Activated naive CD4-positive, alpha-beta T cell treated with anti-CD3 and anti-CD28 coated beads, Interleukin-2, amount 50 U/mL, for 24 hours (primary cell): ENCODE data around the gene TCHHL1.
"Not testable (repeated sequence)": the region's sequence is repeated elsewhere in the genome, so short reads cannot be mapped to it uniquely, and the experiment has no call there.

Source experiments
- H3K27ac Mint-ChIP-seq: one replicate; pipeline ENCODE4 v1.8.0; 2021; ENCODE audit warnings: mild to moderate bottlenecking, mixed read lengths
- H3K27me3 Mint-ChIP-seq: one replicate; pipeline ENCODE4 v1.8.0; 2021; ENCODE audit warnings: mixed read lengths
- H3K36me3 Mint-ChIP-seq: one replicate; pipeline ENCODE4 v1.8.0; 2021; ENCODE audit warnings: mixed read lengths
- H3K4me1 Mint-ChIP-seq: one replicate; pipeline ENCODE4 v1.8.0; 2021; ENCODE audit warnings: mixed read lengths
- H3K4me3 Mint-ChIP-seq: one replicate; pipeline ENCODE4 v1.8.0; 2021; ENCODE audit warnings: mild to moderate bottlenecking, mixed read lengths
- H3K9me3 Mint-ChIP-seq: one replicate; pipeline ENCODE4 v1.8.0; 2021; ENCODE audit warnings: mixed read lengths

The TCHHL1 gene

GRCh38 chr1:152107984-152108881, 19.4 kb upstream of the TCHHL1 start:
- Mint-ChIP-seq H3K4me3 (peak overlapping the region; percentile 57), H3K27ac (no peak overlapping the region), H3K36me3 (no peaks in the 10 kb centered on the region), H3K27me3 (peaks cover 8% of the 10 kb centered on the region), H3K4me1 (no peaks in the 10 kb centered on the region), H3K9me3 (no peaks in the 10 kb centered on the region)

- H3K4me1 Mint-ChIP-seq: no peaks in the 10 kb centered on the region
- peaks cover 8% of the 10 kb centered on the region for H3K27me3 Mint-ChIP-seq
- H3K36me3 Mint-ChIP-seq: no peaks in the 10 kb centered on the region
- no peaks in the 10 kb centered on the region for H3K9me3 Mint-ChIP-seq
- H3K27ac Mint-ChIP-seq: no peak overlapping the region
- no peak overlapping the region for H3K4me3 Mint-ChIP-seq
Observed at GRCh38 chr1:152107031-152107983, 18.4 kb upstream of the TCHHL1 start.

GRCh38 chr1:152104854-152105253, 16.0 kb upstream of the TCHHL1 start:
- Mint-ChIP-seq H3K4me3 (no peak overlapping the region), H3K27me3 (peaks cover 17% of the 10 kb centered on the region), H3K36me3 (no peaks in the 10 kb centered on the region), H3K9me3 (no peaks in the 10 kb centered on the region), H3K4me1 (no peaks in the 10 kb centered on the region), H3K27ac (no peak overlapping the region)

GRCh38 chr1:152096931-152097330, 8.1 kb upstream of the TCHHL1 start:
- peaks cover 29% of the 10 kb centered on the region for H3K27me3 Mint-ChIP-seq
- H3K27ac Mint-ChIP-seq: no peak overlapping the region
- H3K36me3 Mint-ChIP-seq: peaks cover 3% of the 10 kb centered on the region
- no peak overlapping the region for H3K4me3 Mint-ChIP-seq
- H3K9me3 Mint-ChIP-seq: peaks cover 4% of the 10 kb centered on the region
- no peaks in the 10 kb centered on the region for H3K4me1 Mint-ChIP-seq

- Mint-ChIP-seq H3K27ac (no peak overlapping the region), H3K4me1 (no peaks in the 10 kb centered on the region), H3K9me3 (no peaks in the 10 kb centered on the region), H3K36me3 (no peaks in the 10 kb centered on the region), H3K27me3 (peaks cover 24% of the 10 kb centered on the region), H3K4me3 (no peak overlapping the region)
Observed at GRCh38 chr1:152086760-152087159, 2.1 kb downstream of the TCHHL1 start.

- H3K9me3 Mint-ChIP-seq: no peaks in the 10 kb centered on the region
- H3K27ac Mint-ChIP-seq: no peak overlapping the region
- no peaks in the 10 kb centered on the region for H3K4me1 Mint-ChIP-seq
- H3K36me3 Mint-ChIP-seq: no peaks in the 10 kb centered on the region
- H3K27me3 Mint-ChIP-seq: peaks cover 14% of the 10 kb centered on the region
- H3K4me3 Mint-ChIP-seq: no peak overlapping the region
Observed at GRCh38 chr1:152084853-152085252, 4.0 kb downstream of the TCHHL1 start.

- not testable (repeated sequence) for H3K27ac Mint-ChIP-seq, H3K27me3 Mint-ChIP-seq, H3K4me1 Mint-ChIP-seq, H3K4me3 Mint-ChIP-seq, H3K36me3 Mint-ChIP-seq, H3K9me3 Mint-ChIP-seq
Observed at GRCh38 chr1:152081026-152081425, 7.8 kb downstream of the TCHHL1 start.

GRCh38 chr1:152080494-152080893, 8.4 kb downstream of the TCHHL1 start:
- H3K27me3 Mint-ChIP-seq, H3K4me3 Mint-ChIP-seq, H3K36me3 Mint-ChIP-seq, H3K27ac Mint-ChIP-seq, H3K4me1 Mint-ChIP-seq, H3K9me3 Mint-ChIP-seq: not testable (repeated sequence)

GRCh38 chr1:152078831-152079441, 9.9 kb downstream of the TCHHL1 start:
- Mint-ChIP-seq H3K4me1 (no peaks in the 10 kb centered on the region), H3K27ac (no peak overlapping the region), H3K4me3 (no peak overlapping the region), H3K36me3 (no peaks in the 10 kb centered on the region), H3K9me3 (no peaks in the 10 kb centered on the region), H3K27me3 (peaks cover 10% of the 10 kb centered on the region)

- H3K4me1 Mint-ChIP-seq: no peaks in the 10 kb centered on the region
- no peak overlapping the region for H3K4me3 Mint-ChIP-seq
- H3K27me3 Mint-ChIP-seq: peaks cover 4% of the 10 kb centered on the region
- no peaks in the 10 kb centered on the region for H3K9me3 Mint-ChIP-seq
- no peaks in the 10 kb centered on the region for H3K36me3 Mint-ChIP-seq
- H3K27ac Mint-ChIP-seq: no peak overlapping the region
Observed at GRCh38 chr1:152072311-152072710, 16.6 kb downstream of the TCHHL1 start.

GRCh38 chr1:152071123-152071522, 17.7 kb downstream of the TCHHL1 start:
- Mint-ChIP-seq H3K4me1 (no peaks in the 10 kb centered on the region), H3K27me3 (peaks cover 11% of the 10 kb centered on the region), H3K36me3 (no peaks in the 10 kb centered on the region), H3K4me3 (no peak overlapping the region), H3K9me3 (no peaks in the 10 kb centered on the region), H3K27ac (no peak overlapping the region)

- H3K4me3 Mint-ChIP-seq: no peak overlapping the region
- H3K27ac Mint-ChIP-seq: no peak overlapping the region
- no peaks in the 10 kb centered on the region for H3K9me3 Mint-ChIP-seq
- peaks cover 17% of the 10 kb centered on the region for H3K27me3 Mint-ChIP-seq
- no peaks in the 10 kb centered on the region for H3K36me3 Mint-ChIP-seq
- H3K4me1 Mint-ChIP-seq: no peaks in the 10 kb centered on the region
Observed at GRCh38 chr1:152067929-152068328, 20.9 kb downstream of the TCHHL1 start.

GRCh38 chr1:152067150-152067549, 21.7 kb downstream of the TCHHL1 start:
- peaks cover 17% of the 10 kb centered on the region for H3K27me3 Mint-ChIP-seq
- no peaks in the 10 kb centered on the region for H3K36me3 Mint-ChIP-seq
- no peaks in the 10 kb centered on the region for H3K4me1 Mint-ChIP-seq
- no peak overlapping the region for H3K4me3 Mint-ChIP-seq
- no peaks in the 10 kb centered on the region for H3K9me3 Mint-ChIP-seq
- H3K27ac Mint-ChIP-seq: no peak overlapping the region

- H3K4me3 Mint-ChIP-seq: no peak overlapping the region
- no peaks in the 10 kb centered on the region for H3K4me1 Mint-ChIP-seq
- H3K27ac Mint-ChIP-seq: no peak overlapping the region
- peaks cover 18% of the 10 kb centered on the region for H3K27me3 Mint-ChIP-seq
- H3K36me3 Mint-ChIP-seq: no peaks in the 10 kb centered on the region
- H3K9me3 Mint-ChIP-seq: no peaks in the 10 kb centered on the region
Observed at GRCh38 chr1:152061952-152062351, 26.9 kb downstream of the TCHHL1 start.

GRCh38 chr1:152053375-152053774, 35.5 kb downstream of the TCHHL1 start:
- H3K27me3 Mint-ChIP-seq: peaks cover 9% of the 10 kb centered on the region
- no peak overlapping the region for H3K4me3 Mint-ChIP-seq
- H3K27ac Mint-ChIP-seq: no peak overlapping the region

More at GRCh38 chr1:152053375-152053774, 35.5 kb downstream of the TCHHL1 start:
- no peaks in the 10 kb centered on the region for H3K36me3 Mint-ChIP-seq
- peaks cover 9% of the 10 kb centered on the region for H3K4me1 Mint-ChIP-seq
- no peaks in the 10 kb centered on the region for H3K9me3 Mint-ChIP-seq
